Parathyroid adenoma (tissue), 2 donors: ENCODE results near the gene BTRC.

Experiments
- H2AFZ ChIP-seq: fragments of 300-600 bp; sonication (generic); one replicate; pipeline ENCODE4 v1.7.0; 2017; ENCODE audit warnings: antibody characterized with exemption, mild to moderate bottlenecking
- H3K27ac ChIP-seq: fragments of 300-600 bp; sonication (generic); one replicate; pipeline ENCODE4 v1.7.0; 2017
- H3K27me3 ChIP-seq: fragments of 300-600 bp; sonication (generic); one replicate; pipeline ENCODE4 v1.7.0; 2017; ENCODE audit warnings: low read length; ENCODE audit not compliant: control insufficient read depth, insufficient read depth
- H3K36me3 ChIP-seq: fragments of 300-600 bp; sonication (generic); one replicate; pipeline ENCODE4 v1.7.0; 2017; ENCODE audit warnings: low read length; ENCODE audit not compliant: control insufficient read depth, insufficient read depth
- H3K4me1 ChIP-seq: fragments of 300-600 bp; sonication (generic); one replicate; pipeline ENCODE4 v1.7.0; 2017; ENCODE audit warnings: control low read depth
- H3K4me2 ChIP-seq: fragments of 300-600 bp; sonication (generic); one replicate; pipeline ENCODE4 v1.7.0; 2017; ENCODE audit warnings: low read length
- H3K4me3 ChIP-seq: fragments of 300-600 bp; sonication (generic); one replicate; pipeline ENCODE4 v1.7.0; 2017; ENCODE audit warnings: low read depth, low read length
- H3K79me2 ChIP-seq: fragments of 300-600 bp; sonication (generic); one replicate; pipeline ENCODE4 v1.7.0; 2017; ENCODE audit warnings: control low read depth
- H3K9ac ChIP-seq: fragments of 300-600 bp; sonication (generic); one replicate; pipeline ENCODE4 v1.7.0; 2017; ENCODE audit warnings: mild to moderate bottlenecking
- H3K9me3 ChIP-seq: fragments of 300-600 bp; sonication (generic); one replicate; pipeline ENCODE4 v1.7.0; 2017; ENCODE audit warnings: low read length; ENCODE audit not compliant: control insufficient read depth
- TF ChIP-seq, protein P1 (sequence below): fragments of 300-600 bp; sonication (generic); IDR thresholded peaks from one replicate; pipeline ENCODE4 v1.7.0; 2017; ENCODE audit warnings: antibody characterized with exemption, mild to moderate bottlenecking
- donor health status: primary hyperparathyroidism.

BTRC gene

DNA sequence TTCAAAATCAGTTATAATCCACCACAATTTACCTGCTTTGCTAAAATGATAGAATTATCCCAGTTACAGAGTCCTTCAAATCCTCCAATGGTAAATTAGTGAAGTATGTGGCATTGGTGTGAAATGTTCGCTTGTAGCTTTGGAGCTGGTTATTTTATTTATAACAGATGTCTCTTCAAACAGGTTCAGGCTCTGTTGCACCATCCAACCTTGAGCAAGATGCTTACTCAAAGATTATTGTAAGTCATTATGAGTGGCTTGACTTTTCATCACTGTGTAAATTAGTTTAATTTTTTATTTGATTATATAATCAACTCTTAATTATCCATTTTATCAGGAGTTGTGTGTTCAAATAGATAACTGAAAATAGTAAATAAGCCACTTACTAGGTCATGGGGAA, 99.4 kb downstream of the BTRC start:
- TF ChIP-seq, protein P1, sequence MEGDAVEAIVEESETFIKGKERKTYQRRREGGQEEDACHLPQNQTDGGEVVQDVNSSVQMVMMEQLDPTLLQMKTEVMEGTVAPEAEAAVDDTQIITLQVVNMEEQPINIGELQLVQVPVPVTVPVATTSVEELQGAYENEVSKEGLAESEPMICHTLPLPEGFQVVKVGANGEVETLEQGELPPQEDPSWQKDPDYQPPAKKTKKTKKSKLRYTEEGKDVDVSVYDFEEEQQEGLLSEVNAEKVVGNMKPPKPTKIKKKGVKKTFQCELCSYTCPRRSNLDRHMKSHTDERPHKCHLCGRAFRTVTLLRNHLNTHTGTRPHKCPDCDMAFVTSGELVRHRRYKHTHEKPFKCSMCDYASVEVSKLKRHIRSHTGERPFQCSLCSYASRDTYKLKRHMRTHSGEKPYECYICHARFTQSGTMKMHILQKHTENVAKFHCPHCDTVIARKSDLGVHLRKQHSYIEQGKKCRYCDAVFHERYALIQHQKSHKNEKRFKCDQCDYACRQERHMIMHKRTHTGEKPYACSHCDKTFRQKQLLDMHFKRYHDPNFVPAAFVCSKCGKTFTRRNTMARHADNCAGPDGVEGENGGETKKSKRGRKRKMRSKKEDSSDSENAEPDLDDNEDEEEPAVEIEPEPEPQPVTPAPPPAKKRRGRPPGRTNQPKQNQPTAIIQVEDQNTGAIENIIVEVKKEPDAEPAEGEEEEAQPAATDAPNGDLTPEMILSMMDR = no peak
- no peak overlapping the region for H3K9ac ChIP-seq
- no peak overlapping the region for H2AFZ ChIP-seq
- H3K36me3 ChIP-seq = no peaks in the 10 kb centered on the region
- peaks cover 7% of the 10 kb centered on the region for H3K4me1 ChIP-seq
- peaks cover 13% of the 10 kb centered on the region for H3K79me2 ChIP-seq
- no peak overlapping the region for H3K4me3 ChIP-seq
- no peak overlapping the region for H3K4me2 ChIP-seq
- no peak overlapping the region for H3K27ac ChIP-seq
- H3K9me3 ChIP-seq = no peaks in the 10 kb centered on the region
- H3K27me3 ChIP-seq = no peaks in the 10 kb centered on the region

DNA sequence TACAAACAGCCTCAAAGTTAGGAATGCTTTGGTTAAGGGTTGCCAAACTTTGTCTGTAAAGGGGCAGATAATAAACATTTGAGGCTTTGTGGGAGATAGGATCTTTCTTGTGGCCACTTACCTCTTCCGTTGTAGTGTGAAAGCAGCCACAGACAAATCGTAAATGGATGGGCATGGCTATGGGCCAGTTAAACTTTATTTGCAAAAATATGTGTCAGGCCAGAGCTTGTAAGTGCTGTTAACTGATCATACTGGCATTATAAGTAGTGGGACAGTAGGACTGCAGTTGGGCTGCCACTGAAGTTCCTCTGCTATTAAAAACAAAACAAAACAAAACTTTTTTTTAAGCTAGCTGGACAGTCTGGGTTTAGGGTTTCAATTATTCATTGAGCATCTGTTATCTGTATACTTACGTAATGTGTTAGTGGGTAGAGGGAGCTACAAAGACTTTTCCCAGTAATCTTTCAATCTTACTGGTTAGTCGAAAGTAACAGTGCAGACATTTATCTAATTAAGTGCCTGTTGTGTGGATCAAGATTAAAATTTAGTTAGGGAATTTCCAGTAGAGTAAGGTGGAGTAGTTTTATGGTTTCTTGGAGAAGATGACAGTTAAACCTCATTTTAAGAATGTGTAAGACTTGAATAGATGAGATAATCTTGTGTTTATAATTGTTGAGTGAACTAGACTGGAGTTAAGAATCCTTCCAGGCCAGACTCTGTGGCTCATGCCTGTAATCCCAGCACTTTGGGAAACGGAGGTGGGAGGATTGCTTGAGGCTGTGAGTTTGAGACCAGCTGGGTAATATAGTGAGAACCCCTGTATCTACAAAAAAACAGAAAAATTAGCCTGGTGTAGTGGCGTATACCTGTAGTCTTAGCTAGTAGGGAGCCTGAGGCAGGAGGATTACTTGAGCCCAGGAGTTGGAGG, 100.1 kb downstream of the BTRC start:
- H3K9me3 ChIP-seq = no peaks in the 10 kb centered on the region
- H3K9ac ChIP-seq = no peak overlapping the region
- no peak overlapping the region for H3K4me2 ChIP-seq
- no peaks in the 10 kb centered on the region for H3K27me3 ChIP-seq
- H3K4me1 ChIP-seq = peaks cover 7% of the 10 kb centered on the region
- no peak overlapping the region for H2AFZ ChIP-seq
- no peak overlapping the region for H3K27ac ChIP-seq
- no peak overlapping the region for H3K4me3 ChIP-seq
- no peaks in the 10 kb centered on the region for H3K36me3 ChIP-seq
- H3K79me2 ChIP-seq = peaks cover 12% of the 10 kb centered on the region
- TF ChIP-seq, protein P1 = no peak

DNA sequence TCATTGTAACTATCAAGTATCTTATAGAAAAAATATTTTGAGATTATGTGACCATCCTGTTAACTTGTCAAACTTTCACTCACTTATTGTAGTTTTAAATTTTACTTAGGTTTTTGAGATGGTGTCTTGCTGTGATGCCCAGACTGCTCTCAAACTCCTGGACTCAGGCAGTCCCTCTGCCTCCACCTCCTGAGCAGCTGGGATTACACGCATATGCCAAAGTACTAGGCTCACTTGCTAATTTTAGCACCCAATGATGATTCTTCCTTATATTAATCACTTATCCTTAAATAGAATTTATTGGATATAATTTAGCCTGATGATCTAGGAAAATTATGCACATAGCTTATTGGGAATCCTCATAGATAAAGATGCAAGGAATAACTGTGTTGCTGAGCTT, 104.9 kb downstream of the BTRC start:
- no peaks in the 10 kb centered on the region for H3K9me3 ChIP-seq
- no peak overlapping the region for H3K4me3 ChIP-seq
- no peak overlapping the region for H3K27ac ChIP-seq
- no peak overlapping the region for H3K9ac ChIP-seq
- H3K27me3 ChIP-seq = no peaks in the 10 kb centered on the region
- TF ChIP-seq, protein P1 = no peak
- H2AFZ ChIP-seq = no peak overlapping the region
- H3K4me1 ChIP-seq = peaks cover 4% of the 10 kb centered on the region
- H3K36me3 ChIP-seq = no peaks in the 10 kb centered on the region
- no peak overlapping the region for H3K4me2 ChIP-seq
- H3K79me2 ChIP-seq = peaks cover 3% of the 10 kb centered on the region

DNA sequence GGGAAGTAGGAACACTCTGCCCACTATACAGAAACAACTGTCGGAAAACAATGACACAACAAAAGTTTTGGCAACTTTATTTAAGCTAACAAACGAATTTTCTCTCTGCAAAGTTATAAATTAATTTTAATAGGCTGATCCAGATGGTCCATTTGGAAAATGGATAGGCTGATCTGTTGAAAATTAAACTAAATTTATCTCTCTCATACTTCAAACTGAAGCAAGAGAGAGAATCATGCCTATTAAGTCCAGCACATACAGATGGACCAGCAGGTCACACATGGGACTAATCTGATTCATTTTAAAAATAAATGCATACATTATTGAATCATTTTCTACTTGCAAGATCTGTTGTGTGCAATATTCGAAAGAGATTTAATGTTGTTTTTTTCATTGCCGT, 110.1 kb downstream of the BTRC start:
- H3K27ac ChIP-seq = no peak overlapping the region
- H3K4me2 ChIP-seq = no peak overlapping the region
- no peaks in the 10 kb centered on the region for H3K9me3 ChIP-seq
- no peaks in the 10 kb centered on the region for H3K36me3 ChIP-seq
- no peaks in the 10 kb centered on the region for H3K27me3 ChIP-seq
- H3K4me1 ChIP-seq = no peaks in the 10 kb centered on the region
- H3K9ac ChIP-seq = no peak overlapping the region
- H3K4me3 ChIP-seq = no peak overlapping the region
- H2AFZ ChIP-seq = no peak overlapping the region
- TF ChIP-seq, protein P1 = no peak
- H3K79me2 ChIP-seq = peaks cover 2% of the 10 kb centered on the region

DNA sequence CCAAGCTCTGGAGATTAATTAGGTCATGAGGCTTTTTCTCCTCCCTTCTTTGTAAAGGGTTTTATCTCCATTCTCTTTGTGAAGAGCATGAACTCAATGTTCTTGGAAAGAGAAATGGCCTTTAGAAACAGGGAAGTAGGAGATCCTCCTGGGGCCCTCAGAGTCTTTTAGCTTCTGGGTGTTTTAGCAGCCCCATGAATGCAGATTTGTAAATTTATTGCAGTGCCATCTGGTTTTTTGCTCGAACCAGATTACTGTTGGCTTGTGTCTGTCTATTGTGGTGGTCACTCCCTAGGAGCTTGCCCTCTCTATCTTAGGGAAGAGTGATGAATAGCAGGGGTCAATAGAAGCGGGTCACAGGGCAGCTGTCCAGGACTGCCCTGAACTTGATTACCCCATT, 110.6 kb downstream of the BTRC start:
- no peak overlapping the region for H3K4me2 ChIP-seq
- H3K27me3 ChIP-seq = no peaks in the 10 kb centered on the region
- H3K79me2 ChIP-seq = peaks cover 2% of the 10 kb centered on the region
- H3K27ac ChIP-seq = no peak overlapping the region
- no peak overlapping the region for H3K9ac ChIP-seq
- TF ChIP-seq, protein P1 = no peak
- H3K4me3 ChIP-seq = no peak overlapping the region
- H3K36me3 ChIP-seq = no peaks in the 10 kb centered on the region
- H3K4me1 ChIP-seq = no peaks in the 10 kb centered on the region
- no peaks in the 10 kb centered on the region for H3K9me3 ChIP-seq
- H2AFZ ChIP-seq = no peak overlapping the region
